ENCODE measurements around the gene PRM3.

The PRM3 gene

GRCh38 chr16:11224096-11224893 is 49.1 kb downstream of the PRM3 start:
- DNase-seq = peak; percentile 37
